GM12875 (cell line): ENCODE measurements around the gene NR6A1.
A peak's percentile ranks its signal among the peaks of the same experiment; 100 is the strongest.

ENCODE experiments used
- H3K4me3 ChIP-seq: one replicate; pipeline ENCODE4 v1.5.1; 2011; ENCODE audit warnings: low read depth, low read length, control low read depth
- TF ChIP-seq, protein P1 (sequence below): IDR thresholded peaks from 2 replicates; pipeline ENCODE4 v1.5.1; 2011; ENCODE audit warnings: low read depth, mild to moderate bottlenecking, control low read depth, inconsistent platforms, low read length, moderate library complexity, borderline replicate concordance; ENCODE audit not compliant: insufficient read depth

The NR6A1 gene

DNA sequence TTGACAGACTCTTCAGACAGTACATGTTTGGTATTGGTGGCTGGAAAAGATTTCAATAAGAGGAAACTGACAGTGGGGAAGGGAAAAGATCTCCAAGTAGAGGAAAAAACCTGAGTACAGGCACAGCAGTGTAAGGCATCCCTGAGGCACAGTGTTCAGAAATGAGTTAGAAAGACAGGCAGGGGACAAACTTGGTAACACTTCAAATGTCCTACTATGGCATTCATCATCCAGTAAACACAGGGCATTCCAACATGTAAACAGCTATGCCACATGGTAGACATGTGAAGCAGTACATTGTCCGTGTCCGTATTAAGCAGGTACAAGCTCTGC is 218.9 kb downstream of the NR6A1 start:
- TF ChIP-seq, protein P1, sequence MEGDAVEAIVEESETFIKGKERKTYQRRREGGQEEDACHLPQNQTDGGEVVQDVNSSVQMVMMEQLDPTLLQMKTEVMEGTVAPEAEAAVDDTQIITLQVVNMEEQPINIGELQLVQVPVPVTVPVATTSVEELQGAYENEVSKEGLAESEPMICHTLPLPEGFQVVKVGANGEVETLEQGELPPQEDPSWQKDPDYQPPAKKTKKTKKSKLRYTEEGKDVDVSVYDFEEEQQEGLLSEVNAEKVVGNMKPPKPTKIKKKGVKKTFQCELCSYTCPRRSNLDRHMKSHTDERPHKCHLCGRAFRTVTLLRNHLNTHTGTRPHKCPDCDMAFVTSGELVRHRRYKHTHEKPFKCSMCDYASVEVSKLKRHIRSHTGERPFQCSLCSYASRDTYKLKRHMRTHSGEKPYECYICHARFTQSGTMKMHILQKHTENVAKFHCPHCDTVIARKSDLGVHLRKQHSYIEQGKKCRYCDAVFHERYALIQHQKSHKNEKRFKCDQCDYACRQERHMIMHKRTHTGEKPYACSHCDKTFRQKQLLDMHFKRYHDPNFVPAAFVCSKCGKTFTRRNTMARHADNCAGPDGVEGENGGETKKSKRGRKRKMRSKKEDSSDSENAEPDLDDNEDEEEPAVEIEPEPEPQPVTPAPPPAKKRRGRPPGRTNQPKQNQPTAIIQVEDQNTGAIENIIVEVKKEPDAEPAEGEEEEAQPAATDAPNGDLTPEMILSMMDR, result no peak
- no peak overlapping the region for H3K4me3 ChIP-seq

DNA sequence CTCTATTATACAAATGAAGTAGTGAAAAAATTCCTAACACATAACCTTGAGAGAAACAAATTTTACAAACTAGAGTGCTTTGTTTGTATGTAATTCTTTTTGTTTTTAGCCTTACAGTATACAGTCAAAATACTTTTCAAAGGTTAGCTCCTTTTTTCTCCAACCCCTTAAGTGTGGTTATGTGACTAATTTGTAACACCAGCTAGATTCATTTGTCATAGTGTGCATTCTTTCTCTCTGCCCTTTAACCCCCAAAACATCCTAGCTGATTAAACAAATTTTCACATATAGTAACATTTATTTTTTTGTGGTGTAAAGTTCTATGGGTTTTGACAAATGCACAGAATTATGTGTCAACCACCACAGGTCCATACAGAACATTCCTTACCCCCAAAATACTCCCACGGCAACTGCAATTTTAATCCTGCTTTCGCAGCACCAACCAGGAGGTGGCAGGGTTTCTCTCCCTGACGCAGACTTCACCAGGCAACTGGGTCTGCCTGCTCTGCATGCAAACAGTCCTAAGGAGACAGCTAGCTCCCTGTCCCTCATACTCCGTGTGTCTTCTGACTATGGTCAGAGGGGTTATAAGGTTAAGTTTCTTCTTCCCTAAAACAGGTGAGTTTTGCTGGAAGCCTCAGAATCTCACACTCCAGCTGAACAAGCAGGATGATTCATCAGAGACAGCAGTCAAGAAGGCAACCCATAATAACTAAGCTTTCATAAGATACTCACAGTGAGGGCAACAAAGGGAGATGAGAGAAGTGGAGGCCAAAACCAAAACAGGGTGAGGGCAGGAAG is 219.4 kb downstream of the NR6A1 start:
- no peak overlapping the region for H3K4me3 ChIP-seq
- TF ChIP-seq, protein P1, result peak; percentile 64; the same call in 1 of the 2 replicates

DNA sequence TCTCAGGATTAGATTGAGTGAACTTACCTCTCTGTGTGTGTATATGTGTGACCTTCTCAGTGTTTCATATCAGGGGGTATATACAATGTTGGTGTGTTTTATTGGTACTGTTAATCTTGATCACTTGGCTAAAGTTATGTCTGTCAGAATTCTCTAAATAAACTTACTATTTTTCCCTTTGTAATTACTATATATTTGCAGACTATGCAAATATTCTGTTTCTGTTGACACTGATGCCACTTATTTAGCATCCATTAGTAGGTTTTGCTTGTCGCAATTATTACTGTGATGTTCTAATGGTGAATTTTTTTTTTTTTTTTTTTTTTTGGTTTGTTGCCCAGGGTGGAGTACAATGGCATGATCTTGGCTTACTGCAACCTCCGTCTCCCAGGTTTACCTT is 221.0 kb downstream of the NR6A1 start:
- TF ChIP-seq, protein P1, result no peak
- no peak overlapping the region for H3K4me3 ChIP-seq

DNA sequence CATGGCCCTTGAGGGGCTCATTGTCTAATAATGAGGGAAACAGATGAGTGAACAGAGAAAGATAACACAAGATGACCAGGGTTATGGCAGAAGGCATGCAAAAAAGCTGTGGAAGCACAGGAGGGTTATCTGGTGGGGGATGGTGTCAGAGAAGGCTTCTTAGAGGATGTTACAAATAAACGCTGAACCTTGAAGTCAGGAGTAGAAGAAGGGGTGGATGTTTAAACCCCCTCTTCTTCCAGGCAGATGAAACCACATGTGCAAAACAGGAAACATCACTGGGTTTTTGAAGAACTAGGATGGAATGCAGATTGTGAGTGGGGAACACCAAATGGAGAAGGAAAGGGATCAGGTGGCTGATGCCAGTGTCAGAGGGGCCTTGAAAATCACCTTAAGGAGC is 222.1 kb downstream of the NR6A1 start:
- TF ChIP-seq, protein P1, result no peak
- no peak overlapping the region for H3K4me3 ChIP-seq

DNA sequence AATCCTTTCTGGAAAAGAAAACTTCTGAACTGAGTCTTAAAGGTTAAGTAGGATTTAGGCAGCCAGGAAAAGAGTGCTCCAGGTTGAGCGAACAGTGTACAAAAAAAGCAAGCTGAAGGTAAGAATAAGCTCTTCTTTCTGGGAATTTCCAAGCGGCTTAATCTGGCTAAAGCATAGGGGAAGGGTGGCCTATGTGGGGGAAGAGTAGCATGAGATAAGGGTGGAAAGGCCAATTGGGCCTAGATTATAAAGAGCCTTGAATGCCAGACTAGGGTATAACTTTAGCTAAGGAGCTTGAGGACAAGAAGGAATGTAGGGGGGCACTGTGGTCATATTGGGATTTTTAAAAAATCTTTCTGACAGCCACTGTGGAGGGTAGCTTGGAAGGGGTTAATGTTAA is 226.6 kb downstream of the NR6A1 start:
- TF ChIP-seq, protein P1, result no peak
- no peak overlapping the region for H3K4me3 ChIP-seq

DNA sequence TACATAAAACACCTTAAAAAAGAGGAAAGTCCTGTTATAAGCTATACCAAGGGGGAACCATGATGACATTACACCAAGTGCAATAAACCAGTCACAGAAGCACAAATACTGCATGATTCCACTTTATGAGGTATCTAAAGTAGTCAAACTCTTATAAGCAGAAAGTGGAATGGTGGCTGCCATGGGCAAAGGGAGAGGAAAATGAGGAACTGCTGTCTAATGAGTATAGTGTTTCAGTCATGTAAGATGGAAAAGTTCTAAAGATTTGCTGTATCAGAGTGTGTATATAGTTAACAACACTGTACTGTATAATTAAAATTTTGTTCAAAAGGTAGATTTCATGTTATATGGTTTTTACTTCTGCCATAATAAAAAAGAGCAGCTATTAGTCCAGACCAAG is 229.3 kb downstream of the NR6A1 start:
- no peak overlapping the region for H3K4me3 ChIP-seq
- TF ChIP-seq, protein P1, result no peak

DNA sequence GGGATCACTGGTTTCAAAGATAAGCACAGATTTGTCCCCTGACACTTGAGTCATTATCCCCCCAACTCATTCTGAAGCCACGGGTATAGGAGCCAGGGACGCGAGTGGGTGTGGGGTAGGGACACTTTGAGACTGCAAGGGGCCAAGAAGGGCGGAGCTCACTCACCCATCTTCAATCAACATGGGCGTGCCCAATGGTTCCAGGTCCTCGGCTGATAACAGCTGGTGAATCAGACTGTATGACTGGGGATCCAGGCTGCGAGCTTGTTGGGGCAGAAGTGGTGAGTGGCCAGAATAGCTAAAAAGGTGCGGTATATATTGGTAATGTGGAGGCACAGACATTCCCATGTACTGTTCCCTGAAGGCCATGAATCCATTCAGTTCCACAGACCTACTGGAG is 233.2 kb downstream of the NR6A1 start:
- TF ChIP-seq, protein P1, result no peak
- no peak overlapping the region for H3K4me3 ChIP-seq
